Astrocyte (in vitro differentiated cells and primary cell): ENCODE data around the gene HMGB1.

Experiments used
- EZH2 ChIP-seq: IDR thresholded peaks from 2 replicates; pipeline ENCODE4 v1.6.1; 2012; ENCODE audit warnings: mild to moderate bottlenecking, low read length, inconsistent platforms; ENCODE audit not compliant: insufficient read depth
- TF ChIP-seq, protein P1 (sequence below): IDR thresholded peaks from 2 replicates; pipeline ENCODE4 v1.5.1; 2011; ENCODE audit warnings: low read depth, mild to moderate bottlenecking, inconsistent platforms, low read length, moderate library complexity; ENCODE audit not compliant: insufficient read depth

DNA sequence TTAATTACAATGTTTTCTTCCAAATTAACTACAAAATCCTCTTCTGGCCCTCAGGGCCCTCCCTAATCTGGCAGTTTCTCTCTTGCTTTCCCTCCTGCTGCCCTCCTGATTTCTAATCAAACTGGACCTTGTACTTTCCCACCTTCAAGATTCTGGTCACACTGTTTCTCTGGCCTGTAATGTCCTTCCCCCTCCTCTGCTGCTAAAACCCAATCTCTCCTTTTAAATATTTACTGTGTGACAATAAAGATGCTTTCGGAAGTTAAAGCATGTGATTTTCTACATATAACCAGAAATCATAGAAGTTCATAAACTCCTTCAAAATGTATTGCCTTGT is 14.1 kb upstream of the HMGB1 start:
- TF ChIP-seq, protein P1, sequence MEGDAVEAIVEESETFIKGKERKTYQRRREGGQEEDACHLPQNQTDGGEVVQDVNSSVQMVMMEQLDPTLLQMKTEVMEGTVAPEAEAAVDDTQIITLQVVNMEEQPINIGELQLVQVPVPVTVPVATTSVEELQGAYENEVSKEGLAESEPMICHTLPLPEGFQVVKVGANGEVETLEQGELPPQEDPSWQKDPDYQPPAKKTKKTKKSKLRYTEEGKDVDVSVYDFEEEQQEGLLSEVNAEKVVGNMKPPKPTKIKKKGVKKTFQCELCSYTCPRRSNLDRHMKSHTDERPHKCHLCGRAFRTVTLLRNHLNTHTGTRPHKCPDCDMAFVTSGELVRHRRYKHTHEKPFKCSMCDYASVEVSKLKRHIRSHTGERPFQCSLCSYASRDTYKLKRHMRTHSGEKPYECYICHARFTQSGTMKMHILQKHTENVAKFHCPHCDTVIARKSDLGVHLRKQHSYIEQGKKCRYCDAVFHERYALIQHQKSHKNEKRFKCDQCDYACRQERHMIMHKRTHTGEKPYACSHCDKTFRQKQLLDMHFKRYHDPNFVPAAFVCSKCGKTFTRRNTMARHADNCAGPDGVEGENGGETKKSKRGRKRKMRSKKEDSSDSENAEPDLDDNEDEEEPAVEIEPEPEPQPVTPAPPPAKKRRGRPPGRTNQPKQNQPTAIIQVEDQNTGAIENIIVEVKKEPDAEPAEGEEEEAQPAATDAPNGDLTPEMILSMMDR = no peak
- TF ChIP-seq EZH2 = no peak
